Skeletal muscle cell (primary cell): Measurements from ENCODE around the gene PSME1.

Source experiments
- DNase-seq: peaks from one replicate; pipeline ENCODE4 v3.0.0-alpha.2; 2010; ENCODE audit warnings: low read depth
- H3K4me3 ChIP-seq: 2 replicates; pipeline ENCODE4 v1.5.1; 2011; ENCODE audit warnings: low read depth, mild to moderate bottlenecking, control low read depth, low read length, moderate library complexity

The PSME1 gene

DNA sequence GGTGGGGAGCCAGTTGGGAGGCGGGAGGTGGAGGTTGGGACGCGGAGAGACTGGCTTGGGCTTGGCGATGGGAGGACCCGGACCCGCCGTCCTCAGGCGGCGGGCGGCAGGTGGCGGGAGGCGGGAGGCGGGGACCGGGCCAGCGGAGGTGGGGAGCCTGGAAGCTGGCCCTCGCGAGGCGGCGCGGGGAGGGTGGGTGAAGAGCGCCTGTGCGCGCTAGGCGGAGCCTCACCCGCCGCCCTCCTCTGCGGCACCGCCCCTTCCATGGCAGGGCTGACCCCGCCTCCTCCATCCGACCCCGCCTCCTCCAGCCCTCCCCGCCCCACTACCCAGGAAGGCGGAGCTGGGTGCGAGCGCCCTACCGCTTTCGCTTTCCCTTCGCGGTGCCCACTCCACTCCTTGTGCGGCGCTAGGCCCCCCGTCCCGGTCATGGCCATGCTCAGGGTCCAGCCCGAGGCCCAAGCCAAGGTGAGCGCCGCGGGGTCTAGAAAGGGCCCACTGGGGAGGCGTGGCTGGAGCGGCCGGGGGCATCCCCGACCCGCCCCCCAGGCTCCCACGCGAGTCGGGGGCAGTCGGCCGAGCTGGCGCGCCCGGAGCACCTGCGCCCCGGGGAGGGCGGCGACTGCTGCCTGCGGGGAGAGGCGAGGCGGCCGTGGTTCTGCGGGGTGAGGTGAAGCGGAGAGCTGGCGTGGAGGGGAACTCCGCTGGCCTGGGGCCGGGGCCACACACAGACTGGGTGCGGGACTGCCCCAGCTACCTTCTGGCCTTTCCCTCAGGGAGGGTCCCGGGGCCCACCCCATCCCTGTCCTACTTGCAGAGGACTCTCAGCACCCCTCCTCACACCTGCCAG, at the start of gene PSME1:
PSME1 (plus strand) TSS at position 361 of the 850 bp plus-strand sequence; CDS start at position 430, 69 bp downstream.
- DNase-seq: peak; percentile 52

DNA sequence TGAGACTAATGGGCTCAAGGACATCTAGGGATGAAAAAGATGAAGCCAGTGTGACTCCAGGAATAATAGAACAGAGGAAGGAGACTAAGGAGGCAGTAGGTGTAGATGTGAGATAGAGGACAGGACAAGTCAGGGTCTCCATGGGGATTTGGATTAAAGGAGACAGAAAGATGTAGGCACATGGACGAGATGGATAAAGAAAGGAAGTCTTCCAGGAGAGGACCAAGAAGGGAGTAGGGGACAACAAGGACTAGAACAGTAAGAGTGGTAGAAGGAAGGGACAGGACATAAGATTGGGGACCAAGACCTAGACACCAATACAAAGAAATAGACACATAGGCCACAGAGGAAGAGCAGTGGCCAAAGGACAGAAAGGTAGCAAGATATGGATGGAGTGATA, 49.0 kb upstream of the PSME1 start:
- no peak for DNase-seq

More for the DNA sequence above, at the start of gene PSME1:
- peak within 1 kb of the TSS; percentile 85 for H3K4me3 ChIP-seq

DNA sequence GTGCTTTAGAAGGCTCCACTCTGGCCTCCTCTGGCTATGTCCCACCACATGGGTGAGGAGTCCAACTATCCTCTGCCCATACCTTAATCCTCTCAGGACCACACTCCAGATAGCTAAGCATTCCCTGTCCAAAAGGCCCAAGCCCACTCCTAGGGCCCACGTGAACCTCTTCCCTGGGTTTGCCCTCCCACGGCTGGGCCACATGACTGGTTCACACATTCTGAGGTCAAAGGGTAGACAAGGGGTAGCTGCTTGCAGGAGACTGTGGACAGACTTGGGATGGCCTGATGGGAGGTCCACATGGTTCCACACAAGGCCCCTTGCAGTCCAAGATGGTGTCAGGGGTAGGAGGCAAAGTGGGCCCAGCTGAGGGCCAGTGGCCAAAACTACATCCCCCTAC, 47.9 kb upstream of the PSME1 start:
- H3K4me3 ChIP-seq: no peak overlapping the region
- DNase-seq: no peak

More for the DNA sequence above, 49.0 kb upstream of the PSME1 start:
- no peak overlapping the region for H3K4me3 ChIP-seq

DNA sequence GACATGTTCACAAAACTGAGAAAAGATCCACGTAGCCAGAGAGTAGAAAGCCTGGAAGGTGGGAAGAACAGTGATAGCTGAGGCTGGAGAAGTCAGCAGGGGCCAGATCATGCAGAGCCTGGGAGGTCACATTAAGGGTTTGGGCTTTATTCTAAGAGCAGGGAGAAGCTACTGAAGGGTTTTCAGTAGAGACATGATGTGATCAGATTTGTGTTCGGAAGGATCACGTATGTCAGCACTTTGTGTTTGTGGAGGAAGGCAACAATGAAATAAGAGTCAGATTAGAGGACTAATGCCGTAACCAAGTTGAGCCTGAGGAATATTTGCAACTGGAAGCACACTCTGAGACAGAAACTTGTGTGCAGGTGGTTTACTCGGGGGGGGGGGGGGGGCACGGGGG, 46.1 kb upstream of the PSME1 start:
- DNase-seq: no peak
- no peak overlapping the region for H3K4me3 ChIP-seq

DNA sequence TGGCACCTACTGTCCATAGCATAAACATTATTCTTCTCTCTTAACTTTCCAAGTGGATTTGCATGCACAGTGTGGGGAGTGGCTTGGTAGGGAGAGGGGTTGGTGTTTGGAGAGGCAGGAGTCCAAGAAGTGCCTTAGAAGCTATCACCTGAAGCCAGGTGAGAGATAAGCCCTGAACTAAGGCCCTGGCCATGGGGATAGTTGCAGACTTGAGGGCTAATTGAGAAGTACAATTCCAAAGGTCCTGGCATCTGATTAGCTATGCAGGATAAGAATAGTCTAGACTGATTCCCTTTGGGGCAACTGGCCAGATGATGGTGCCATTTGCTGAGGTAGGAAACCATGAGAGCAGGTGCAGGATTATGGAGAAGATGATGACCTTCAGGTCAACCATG, 43.9 kb upstream of the PSME1 start:
- no peak overlapping the region for H3K4me3 ChIP-seq
- DNase-seq: no peak

DNA sequence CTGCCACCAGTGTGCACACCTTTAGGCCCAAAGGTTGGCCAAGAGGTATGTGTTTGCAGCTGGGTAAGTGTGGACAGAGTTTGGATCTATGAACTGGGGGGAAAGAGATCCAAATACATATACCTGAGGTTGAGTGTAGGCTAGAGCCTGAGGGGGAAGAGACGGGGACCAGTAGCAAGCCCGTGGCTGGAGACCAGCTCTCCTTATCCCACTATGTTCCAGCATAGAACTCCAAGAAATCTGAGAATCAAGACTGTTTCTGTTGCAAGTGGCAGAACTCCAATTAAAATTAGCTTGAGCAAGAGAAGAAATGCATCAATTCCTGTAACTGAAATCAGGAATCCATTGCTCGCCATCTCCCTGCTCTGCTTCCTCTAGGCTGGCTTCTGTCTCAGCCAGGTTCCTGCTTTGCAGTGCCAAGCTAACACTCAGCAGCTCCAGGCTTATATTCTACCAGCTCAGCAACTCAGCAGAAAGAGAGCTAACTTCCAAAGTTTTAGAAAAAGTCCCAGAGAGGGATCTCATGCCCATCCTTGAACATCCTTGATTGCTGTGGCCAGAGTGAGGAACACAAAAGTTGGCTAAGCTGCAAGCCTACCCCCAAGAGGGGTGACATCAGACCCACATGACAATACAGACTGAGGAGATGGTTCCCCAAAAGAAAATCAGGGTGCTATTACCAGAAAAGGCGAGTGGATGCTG, 43.3 kb upstream of the PSME1 start:
- H3K4me3 ChIP-seq: no peak overlapping the region
- DNase-seq: no peak

DNA sequence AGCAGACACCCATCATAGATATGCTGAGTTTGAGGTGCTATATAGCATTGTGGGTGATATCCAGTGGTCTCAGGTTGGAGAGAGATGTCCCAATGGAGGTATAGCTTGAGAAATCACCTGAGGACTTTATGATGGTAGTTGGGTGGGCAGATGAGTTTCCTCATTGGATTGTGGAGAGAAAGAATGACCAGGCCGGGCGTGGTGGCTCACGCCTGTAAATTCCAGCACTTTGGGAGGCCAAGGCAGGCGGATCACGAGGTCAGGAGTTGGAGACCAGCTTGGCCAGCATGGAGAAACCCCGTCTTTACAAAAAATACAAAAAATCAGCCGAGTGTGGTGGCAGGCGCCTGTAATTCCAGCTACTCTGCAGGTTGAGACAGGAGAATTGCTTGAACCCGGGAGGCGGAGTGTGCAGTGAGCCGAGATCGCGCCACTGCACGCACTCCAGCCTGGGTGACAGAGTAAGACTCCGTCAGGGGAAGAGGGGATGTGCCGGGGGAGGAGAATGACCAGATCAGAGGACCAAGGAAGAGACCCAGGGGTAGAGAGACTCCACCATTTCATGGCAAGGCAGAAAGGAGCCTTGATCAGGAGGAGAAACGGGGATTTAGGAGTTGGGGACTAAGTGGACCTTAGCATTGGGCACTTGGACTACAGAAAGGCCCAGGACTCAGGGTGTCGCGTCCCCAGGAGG, 42.6 kb upstream of the PSME1 start:
- DNase-seq: no peak
- H3K4me3 ChIP-seq: peak overlapping the region; percentile 65

DNA sequence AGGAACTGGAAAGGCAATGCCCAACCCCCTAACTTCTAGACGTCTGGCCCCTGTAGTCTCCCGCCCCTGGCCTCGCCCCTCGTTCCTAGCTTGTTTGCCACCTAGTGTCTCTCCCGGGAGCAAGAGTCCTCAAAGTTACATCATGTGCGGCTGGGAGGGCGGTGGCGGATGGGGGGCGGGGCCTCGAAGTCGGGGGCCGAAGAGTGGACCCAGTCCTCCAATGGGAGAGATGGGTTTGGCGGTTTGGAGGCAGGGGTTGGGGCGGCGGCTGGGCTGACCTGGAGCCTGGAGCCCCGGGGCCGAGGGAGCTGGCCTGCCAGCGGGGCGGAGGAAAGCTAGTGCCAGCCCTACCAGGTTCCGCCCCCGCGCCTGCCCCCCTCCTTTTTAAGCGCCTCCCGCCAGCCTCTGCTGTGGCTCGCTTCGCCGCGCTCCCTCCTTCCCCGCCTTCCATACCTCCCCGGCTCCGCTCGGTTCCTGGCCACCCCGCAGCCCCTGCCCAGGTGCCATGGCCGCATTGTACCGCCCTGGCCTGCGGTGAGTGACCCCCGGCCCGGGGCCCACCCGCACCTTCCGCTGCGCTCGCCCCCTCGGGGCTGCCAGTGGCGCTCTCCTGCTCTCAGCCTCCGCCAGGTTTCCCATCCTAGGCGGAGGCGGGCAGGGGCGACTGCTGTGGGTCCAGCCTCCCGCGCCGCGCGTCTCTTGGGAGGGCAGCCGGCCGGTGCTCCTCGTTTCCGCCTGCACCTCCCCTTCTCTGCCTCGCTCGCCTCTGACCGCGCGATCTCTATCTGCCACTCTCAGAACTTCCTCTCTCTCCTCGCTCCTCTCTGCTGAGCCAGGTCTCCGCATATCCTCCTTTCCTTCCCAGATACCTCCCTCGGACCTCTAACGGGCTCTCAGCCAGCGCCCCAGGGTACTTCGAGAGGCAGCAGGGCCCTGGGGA, 41.8 kb upstream of the PSME1 start, which contains the start of gene PCK2:
PCK2 (plus strand) TSS at position 411 of the 940 bp plus-strand sequence; CDS start at position 506, 95 bp downstream.
- H3K4me3 ChIP-seq: peak within 1 kb of the TSS; percentile 65
- peak; percentile 57 for DNase-seq

DNA sequence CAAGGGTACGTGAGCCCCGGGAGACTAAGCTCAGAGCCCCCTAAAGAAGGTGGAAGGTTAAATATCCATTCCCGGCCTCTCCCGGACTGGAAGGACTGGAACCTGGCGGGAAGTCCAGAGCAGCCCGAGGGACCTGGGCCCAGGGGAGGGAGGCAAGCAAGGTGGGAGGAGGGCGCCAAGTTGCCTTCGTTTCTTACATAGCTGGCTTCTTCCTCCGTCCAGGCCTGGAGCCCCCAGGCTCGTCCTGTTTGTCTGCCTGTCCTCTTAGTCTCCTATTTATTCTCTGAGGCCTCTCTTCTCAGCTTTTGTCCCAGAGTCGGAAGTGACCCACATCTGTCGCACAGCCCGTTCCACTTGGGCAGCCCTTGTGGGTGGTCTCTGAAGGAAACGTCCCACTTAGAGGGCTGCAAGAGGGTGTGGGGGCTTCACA, 41.1 kb upstream of the PSME1 start:
- H3K4me3 ChIP-seq: peak overlapping the region; percentile 65
- no peak for DNase-seq

DNA sequence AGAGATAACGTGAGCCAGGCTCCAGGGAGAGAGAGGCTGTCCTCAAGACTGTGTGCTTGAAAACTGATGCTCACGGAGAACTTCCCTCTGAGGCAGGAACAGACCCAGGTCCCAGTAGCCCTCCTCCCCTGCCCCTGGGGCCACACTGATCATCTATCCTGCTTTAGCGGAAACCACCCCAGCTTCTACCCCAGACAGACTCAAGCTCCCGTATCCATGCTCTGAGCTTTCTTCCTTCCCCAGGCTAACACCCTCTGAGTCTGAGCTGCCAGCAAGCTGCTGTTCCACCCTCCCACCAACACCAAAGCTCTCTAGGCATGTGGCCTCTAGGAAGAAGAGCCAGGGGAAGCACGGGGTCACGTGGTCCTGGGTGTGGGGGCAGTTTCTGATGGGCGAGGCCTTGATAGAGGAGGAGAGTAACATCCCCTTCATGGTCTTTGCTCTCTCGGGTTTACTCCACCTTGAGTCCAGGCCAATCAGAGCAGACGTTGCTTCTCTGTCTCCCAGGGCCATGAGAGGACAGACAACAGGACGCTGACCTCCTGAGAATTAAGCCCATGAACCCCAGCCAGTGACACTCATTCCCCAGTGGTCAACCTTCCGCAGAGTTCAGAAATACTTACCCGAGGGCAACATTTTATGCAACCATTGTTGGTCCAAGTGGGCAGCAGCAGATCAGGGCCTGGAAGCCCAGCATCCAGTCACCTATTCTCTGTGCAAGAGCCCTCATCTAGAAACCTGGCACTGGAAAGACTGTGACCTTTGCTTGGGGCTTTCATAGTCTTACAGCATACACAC, 40.5 kb upstream of the PSME1 start:
- peak overlapping the region; percentile 65 for H3K4me3 ChIP-seq
- DNase-seq: no peak

DNA sequence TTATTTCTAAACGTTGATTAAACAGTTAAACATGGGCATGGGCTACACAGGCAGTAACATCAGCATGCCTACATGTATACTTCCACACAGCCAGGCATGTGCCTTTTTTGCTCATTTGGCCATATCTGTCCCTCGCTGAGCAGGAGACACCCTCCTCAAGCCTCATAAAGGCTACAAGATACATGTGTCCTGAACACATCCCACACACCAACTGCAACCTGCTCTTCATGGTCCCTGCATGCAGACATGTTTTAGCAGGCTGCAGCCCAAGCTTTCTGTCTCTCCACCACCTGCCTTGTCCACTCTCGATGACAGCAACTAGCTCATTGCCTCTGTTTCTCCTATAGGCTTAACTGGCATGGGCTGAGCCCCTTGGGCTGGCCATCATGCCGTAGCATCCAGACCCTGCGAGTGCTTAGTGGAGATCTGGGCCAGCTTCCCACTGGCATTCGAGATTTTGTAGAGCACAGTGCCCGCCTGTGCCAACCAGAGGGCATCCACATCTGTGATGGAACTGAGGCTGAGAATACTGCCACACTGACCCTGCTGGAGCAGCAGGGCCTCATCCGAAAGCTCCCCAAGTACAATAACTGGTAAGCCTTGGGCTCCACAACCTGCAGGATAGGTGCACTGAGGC, 39.3 kb upstream of the PSME1 start:
- DNase-seq: no peak

DNA sequence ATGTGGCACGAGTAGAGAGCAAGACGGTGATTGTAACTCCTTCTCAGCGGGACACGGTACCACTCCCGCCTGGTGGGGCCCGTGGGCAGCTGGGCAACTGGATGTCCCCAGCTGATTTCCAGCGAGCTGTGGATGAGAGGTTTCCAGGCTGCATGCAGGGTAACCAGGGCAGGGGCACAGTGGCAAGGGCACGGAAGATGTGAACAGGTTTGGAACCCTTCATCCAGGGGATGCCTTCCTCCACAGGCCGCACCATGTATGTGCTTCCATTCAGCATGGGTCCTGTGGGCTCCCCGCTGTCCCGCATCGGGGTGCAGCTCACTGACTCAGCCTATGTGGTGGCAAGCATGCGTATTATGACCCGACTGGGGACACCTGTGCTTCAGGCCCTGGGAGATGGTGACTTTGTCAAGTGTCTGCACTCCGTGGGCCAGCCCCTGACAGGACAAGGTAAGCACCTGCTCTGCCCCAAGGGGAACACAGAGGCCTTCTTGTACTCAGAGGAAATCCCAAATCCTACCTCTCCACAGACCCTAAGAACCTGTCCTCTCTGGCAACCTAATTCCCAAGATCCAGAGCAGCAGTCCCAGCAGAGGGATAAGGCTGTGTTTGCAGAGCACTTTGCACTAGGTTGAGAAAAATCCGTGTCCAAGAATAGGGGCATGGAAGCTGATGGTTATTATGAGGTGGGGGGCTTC, 37.6 kb upstream of the PSME1 start:
- no peak overlapping the region for H3K4me3 ChIP-seq

More for the DNA sequence above, 39.3 kb upstream of the PSME1 start:
- no peak overlapping the region for H3K4me3 ChIP-seq

DNA sequence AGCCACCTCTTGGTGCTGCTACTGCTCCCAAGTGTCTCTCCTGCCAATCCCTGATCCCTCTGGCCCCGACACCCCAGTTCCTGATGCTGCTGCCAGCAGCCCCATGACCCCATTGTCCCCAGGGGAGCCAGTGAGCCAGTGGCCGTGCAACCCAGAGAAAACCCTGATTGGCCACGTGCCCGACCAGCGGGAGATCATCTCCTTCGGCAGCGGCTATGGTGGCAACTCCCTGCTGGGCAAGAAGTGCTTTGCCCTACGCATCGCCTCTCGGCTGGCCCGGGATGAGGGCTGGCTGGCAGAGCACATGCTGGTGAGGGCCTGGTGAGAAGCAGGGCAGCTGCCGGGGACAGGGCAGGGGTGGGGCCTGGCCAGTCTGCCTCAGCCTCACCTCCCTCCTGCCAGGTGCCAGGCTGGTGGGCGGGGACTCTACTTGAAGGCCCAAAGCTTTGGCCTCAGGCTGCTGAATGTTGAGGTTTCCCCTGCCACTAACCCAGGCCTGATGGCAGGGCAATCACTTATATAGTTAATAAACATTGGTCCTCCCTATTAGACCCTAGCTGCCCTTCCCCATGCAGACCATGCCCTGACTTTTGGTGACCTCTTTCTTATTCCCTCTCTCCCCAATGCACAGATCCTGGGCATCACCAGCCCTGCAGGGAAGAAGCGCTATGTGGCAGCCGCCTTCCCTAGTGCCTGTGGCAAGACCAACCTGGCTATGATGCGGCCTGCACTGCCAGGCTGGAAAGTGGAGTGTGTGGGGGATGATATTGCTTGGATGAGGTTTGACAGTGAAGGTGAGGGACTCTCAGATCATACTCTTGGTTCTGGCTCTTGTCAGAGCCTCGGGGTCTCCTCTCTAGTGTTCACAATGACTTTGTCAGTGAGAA, 36.8 kb upstream of the PSME1 start:
- no peak for DNase-seq
- no peak overlapping the region for H3K4me3 ChIP-seq

More for the DNA sequence above, 37.6 kb upstream of the PSME1 start:
- DNase-seq: no peak

DNA sequence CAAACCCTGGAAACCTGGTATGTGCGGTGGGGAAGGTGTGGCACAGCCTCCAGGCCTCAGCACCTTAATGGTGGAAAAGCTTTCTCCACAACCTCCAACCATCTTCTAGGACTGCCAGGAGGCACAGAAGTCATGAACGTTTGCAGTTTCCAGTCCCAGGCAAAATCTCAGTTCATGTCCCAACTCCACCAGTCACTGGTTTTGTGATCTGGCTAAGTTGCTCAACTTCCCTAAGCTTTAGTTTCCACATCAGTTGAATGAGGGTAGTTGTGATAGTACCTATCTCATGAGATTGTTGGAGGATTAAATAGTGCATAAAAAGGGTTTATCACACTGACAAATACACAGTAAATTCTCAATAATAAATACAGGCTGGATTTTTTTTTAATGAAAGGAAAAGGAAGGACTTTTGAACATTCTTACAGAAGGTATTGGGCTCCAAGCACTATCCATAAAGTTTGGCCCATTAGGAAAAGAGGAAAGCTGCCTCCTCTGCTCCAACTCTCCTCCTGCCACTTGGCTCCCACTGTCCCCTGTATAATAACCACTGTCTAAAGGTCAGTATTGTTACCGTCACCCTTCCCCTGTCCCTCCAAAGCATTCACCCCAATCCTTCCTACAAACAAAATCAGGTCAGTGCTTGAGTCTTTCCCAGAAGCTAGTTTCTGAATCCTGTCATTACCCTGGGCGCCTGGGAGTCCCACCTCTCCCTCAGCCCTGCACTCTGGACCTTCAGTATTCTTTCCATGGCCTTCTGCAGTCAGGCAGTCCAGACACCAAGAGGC, 35.6 kb upstream of the PSME1 start:
- DNase-seq: no peak
- no peak overlapping the region for H3K4me3 ChIP-seq

DNA sequence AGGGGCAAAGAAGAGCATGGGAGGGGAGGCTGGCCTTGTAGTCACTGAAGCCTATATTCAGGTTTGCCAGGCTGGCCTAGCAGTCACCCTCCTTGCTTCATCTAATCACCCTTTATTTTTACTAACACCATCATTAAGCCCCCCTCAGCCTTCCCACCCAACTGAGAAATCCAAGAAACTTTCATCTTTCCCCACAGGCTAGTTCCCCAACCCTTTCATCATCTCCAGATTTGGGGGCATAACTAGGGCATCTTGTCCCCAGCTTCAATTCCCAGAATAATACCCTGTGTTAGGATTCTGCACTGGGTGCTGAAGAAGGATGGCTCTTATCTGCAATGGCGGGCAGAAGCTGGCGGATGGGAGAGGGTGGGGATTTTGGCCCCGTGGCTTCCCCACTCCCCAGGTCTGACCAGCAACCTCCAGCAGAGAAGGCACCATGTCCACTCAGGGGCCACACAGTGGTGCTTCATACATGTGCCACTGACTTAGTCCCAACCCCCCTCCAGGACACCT, 35.0 kb upstream of the PSME1 start:
- DNase-seq: no peak
- H3K4me3 ChIP-seq: no peak overlapping the region
